Subcutaneous abdominal adipose tissue (tissue), 5 donors: ENCODE data around the gene FLNB.

Experiments
- H3K27ac ChIP-seq: one replicate; pipeline ENCODE4 v1.7.0; 2013; ENCODE audit warnings: low read depth, mild to moderate bottlenecking, inconsistent platforms, low read length, moderate library complexity
- H3K27me3 ChIP-seq, 5 donors: one replicate each; pipeline ENCODE4 v1.7.0; 2013; ENCODE audit warnings: low read length in 5 of 5, inconsistent platforms in 1 of 5; ENCODE audit not compliant: control insufficient read depth in 5 of 5, insufficient read depth in 4 of 5
- H3K36me3 ChIP-seq, 5 donors: one replicate each; pipeline ENCODE4 v1.7.0; 2013; ENCODE audit warnings: low read length in 5 of 5; ENCODE audit not compliant: control insufficient read depth in 5 of 5, insufficient read depth in 5 of 5
- H3K4me1 ChIP-seq, 5 donors: one replicate each; pipeline ENCODE4 v1.7.0; 2013; ENCODE audit warnings: low read length in 5 of 5, mild to moderate bottlenecking in 3 of 5, moderate library complexity in 1 of 5; ENCODE audit not compliant: control insufficient read depth in 5 of 5, insufficient read depth in 5 of 5
- H3K4me3 ChIP-seq, 5 donors: one replicate each; pipeline ENCODE4 v1.7.0; 2013; ENCODE audit warnings: low read length in 5 of 5, low read depth in 1 of 5
- H3K9ac ChIP-seq, 5 donors: one replicate each; pipeline ENCODE4 v1.7.0; 2013; ENCODE audit warnings: low read length in 5 of 5, mild to moderate bottlenecking in 4 of 5, moderate library complexity in 3 of 5
- H3K9me3 ChIP-seq, 5 donors: one replicate each; pipeline ENCODE4 v1.7.0; 2013; ENCODE audit warnings: low read length in 5 of 5; ENCODE audit not compliant: control insufficient read depth in 5 of 5
- donor health status: healthy.
- donor health status: healthy.
- donor health status: healthy.
- donor health status: healthy.
- donor health status: healthy.

Gene FLNB

DNA sequence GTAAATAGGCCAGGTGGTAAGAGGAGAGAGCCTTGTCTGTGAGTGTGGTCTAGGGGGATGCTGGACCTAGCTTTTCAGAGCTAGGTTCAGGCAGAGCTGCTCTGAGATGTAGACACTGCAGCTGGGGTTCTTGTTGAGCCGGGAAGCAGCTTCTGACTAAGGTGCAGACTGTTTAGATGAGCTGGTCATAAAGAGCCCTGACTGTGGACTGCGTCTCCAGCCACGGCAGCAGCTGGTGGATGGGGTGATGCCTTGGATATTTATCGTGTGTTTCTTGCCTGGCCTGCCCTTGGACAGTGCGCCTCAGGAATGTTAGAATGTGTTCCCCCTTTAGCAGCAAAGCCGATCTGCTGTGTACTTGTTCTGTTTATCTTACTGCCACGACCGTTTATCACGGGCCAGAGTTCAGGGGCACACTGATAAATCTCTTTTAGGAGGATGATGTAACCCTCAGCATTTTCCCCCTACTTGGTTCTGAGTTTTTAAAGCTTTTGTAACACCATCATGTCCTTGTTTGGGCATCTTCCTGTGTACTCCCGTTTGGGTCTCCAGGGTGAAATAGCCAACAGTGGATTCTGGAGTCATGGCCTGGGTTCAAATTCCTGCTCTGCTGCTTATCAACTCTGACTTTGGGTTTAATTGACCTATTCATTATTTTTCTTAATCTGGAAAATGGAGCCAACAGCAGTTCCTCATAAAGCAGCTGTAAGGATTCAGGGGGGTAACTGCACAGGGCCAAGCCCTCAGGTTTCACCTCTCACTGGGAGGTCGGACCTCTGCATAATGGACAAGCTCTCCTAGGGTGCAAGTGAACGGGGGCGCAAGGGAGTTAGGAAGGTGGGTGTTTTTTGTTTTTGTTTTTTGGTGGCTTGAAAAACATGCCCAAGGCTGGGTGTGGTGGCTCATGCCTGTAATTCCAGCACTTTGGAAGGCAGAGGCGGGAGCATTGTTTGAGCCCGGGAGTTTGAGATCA lies 51.4 kb downstream of the FLNB start:
- peak overlapping the region in 1 of 5 donors; percentile 6 for H3K4me3 ChIP-seq

DNA sequence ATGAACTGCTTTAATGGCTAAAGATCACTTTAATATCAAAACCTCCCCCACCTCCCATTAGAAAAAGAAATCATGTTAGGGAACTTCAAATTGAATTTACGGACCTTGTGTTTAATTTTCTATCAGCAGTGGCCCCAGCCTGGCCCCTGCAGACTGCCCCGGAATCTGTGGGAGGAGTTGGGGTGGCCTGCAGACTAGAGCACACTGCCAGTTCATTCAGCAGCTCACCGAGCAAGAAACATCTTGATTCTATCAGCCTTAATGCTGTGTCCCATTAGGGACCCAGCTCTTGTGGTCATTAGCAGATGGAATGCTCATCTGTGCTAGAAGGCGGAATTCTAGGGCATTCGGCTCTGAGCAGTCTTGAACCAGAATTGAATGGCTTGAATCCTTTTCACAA lies 54.2 kb downstream of the FLNB start:
- no peaks in the 10 kb centered on the region for H3K27me3 ChIP-seq
- no peaks in the 10 kb centered on the region for H3K36me3 ChIP-seq
- H3K9me3 ChIP-seq = no peaks in the 10 kb centered on the region
- H3K4me1 ChIP-seq = peaks cover 14 to 43% (median 33%) of the 10 kb centered on the region in 5 donors
- no peak overlapping the region for H3K4me3 ChIP-seq
- no peak overlapping the region for H3K9ac ChIP-seq
- H3K27ac ChIP-seq = peak overlapping the region; percentile 57

More for the DNA sequence above, 51.4 kb downstream of the FLNB start:
- no peaks in the 10 kb centered on the region for H3K9me3 ChIP-seq
- H3K36me3 ChIP-seq = no peaks in the 10 kb centered on the region
- no peaks in the 10 kb centered on the region for H3K27me3 ChIP-seq
- H3K4me1 ChIP-seq = peaks cover 14 to 36% (median 25%) of the 10 kb centered on the region in 5 donors
- peak overlapping the region in 1 of 5 donors; percentile 35 for H3K9ac ChIP-seq
- H3K27ac ChIP-seq = peak overlapping the region; percentile 21

DNA sequence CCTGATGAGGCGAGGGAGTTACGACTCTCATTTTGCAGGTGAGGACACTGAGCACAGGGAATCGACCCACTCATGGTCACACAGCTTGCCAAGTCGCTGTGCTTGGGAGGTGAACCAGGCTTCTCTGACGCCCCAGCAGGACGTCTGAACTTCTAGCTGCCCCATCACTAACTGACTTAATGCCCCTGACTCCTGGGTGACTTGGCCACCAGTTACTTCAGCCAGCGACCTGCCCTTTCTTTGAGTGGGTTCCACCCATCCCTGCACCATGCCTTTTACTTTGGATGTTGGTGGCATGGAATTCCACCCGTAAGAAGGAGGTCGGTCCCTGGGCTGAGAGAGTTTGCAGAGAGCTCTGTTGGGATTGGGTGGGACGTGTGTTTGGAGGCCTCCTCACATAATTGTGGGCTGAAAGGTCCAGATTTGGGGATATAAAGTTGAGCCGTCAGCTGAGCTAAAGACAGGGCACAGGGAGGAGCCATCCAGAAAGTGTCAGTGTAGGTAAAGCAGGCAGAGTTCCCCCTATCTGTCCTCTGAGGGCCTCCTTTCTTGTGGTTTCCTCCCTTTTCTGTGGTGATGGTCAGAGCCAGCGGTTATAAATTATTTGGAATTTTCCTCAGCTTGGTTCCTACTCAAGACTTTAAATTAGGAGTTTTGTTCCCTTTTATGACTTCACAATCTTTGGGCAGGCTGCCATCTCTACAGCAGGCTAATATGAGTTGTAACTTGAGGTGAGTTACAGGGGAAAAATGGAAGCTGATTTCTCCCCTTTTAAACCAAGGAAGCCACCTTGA lies 55.0 kb downstream of the FLNB start:
- Histone ChIP-seq H3K27me3 (no peaks in the 10 kb centered on the region), H3K9ac (no peak overlapping the region), H3K27ac (peak overlapping the region; percentile 57), H3K4me3 (no peak overlapping the region), H3K9me3 (no peaks in the 10 kb centered on the region), H3K36me3 (no peaks in the 10 kb centered on the region), H3K4me1 (peaks cover 17 to 49% (median 39%) of the 10 kb centered on the region in 5 donors)

DNA sequence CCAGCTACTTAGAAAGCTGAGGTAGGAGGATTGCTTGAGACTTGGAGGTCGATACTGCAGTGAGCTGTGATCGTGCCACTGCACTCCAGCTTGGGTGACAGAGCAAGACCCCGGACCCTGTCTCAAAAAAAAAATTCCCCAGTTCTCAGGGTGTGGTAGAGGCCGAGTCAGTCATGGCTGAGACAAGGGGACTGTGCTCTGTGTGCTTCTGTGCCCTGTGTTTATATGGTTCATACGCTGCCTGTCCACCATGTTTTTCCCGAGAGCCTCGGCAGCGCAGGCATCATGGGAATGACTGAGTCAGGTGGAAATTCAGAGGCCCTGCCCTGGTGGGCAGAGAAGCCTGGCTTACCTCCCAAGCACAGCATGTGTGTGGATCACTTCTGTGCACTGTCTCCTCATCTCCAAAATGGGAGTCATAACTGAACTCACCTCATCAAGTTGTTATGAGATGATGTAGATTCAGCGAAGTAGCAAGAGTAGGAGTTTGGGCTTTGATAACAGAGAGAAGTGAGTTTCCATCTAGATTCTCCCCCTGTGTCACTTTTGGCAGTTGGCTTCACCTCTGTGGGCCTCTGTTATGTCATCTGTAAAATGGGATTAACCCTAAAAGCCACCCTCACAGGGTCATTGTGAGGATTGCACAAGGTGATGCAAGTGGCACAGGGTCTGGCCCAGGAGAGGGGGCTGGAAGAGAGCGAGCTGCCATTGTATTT lies 56.9 kb downstream of the FLNB start:
- Histone ChIP-seq H3K4me3 (no peak overlapping the region), H3K36me3 (no peaks in the 10 kb centered on the region), H3K27ac (no peak overlapping the region), H3K4me1 (peaks cover 8 to 37% (median 27%) of the 10 kb centered on the region in 5 donors), H3K9ac (no peak overlapping the region), H3K9me3 (no peaks in the 10 kb centered on the region), H3K27me3 (no peaks in the 10 kb centered on the region)

DNA sequence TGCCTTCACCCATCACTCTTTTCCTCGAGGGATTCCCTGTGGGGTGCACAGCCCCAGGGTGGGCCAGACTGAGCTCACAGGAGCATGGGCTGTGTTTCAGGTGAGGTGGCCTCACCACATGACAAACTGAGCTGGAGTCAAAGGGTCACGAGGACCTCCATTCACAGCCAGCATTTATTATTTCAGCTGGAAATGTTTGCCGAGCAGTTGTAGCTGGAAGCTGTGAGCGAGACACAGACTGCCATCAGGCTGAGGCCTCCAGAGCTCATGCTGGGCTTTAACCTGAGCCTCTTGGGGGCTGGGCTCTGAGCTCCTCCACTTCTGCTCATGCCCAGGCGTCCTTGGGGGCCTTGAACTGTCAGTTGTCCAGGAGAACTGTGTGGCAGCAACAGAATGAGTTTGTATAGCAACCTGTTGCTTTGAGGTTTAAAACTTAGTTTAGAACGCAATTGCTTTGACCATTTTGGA lies 57.5 kb downstream of the FLNB start:
- peaks cover 8 to 36% (median 24%) of the 10 kb centered on the region in 5 donors for H3K4me1 ChIP-seq
- H3K9ac ChIP-seq = no peak overlapping the region
- H3K9me3 ChIP-seq = no peaks in the 10 kb centered on the region
- H3K27me3 ChIP-seq = no peaks in the 10 kb centered on the region
- no peak overlapping the region for H3K4me3 ChIP-seq
- H3K36me3 ChIP-seq = no peaks in the 10 kb centered on the region
- H3K27ac ChIP-seq = no peak overlapping the region

DNA sequence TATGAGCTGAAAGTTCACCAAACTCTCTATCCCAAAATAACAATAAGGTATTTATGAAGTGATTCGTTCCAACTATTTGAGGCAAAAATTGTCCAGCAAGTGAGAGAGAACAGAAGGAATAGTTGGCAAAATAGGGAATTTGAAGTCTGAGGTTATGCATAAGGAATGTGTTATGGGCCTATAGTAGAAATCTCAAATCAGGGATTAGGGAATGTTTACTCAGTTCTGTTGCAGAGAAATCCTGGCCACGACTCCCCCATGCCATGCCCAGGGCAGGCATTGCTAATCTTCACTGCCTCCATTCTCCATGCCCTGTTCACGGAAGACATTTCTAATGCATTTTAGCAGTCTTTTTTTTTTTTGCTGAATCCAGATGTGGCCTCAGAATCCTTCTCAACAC lies 58.6 kb downstream of the FLNB start:
- Histone ChIP-seq H3K4me1 (peaks cover 7 to 38% (median 22%) of the 10 kb centered on the region in 5 donors), H3K9me3 (no peaks in the 10 kb centered on the region), H3K27ac (no peak overlapping the region), H3K9ac (no peak overlapping the region), H3K27me3 (no peaks in the 10 kb centered on the region), H3K36me3 (no peaks in the 10 kb centered on the region), H3K4me3 (no peak overlapping the region)

DNA sequence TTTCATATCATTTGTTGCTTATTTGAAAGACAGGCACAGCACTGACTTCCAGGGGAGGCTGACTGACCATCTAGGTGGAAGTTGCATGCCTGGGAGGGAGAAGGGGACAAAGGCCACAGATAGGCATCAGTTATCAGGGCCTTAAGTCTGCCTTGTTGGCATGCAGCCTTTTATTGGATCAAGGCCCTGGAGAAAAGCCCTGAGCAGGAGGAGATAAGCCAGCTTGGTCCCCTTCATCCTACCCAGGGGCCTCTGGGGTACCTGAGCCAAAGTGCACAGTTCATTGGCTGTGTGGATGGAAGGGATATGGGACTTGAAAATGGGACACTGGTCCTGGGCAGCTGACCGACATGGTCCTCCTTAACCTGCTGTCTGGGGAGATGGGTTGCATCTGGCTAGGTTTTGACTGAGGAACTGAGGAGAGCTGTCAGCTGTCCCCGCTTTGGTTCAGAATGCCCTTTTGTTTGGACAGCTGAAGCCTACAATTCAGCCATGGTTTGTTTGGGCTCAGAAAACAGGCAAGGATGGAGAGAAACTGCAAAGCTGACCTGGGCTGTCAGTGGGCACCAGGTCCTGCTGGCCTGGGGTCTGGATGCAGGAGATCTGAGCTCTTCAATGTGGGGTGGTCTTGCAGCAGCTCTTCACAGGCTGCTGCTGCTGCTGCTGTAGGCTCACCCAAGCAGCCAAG lies 60.0 kb downstream of the FLNB start:
- no peak overlapping the region for H3K9ac ChIP-seq
- no peaks in the 10 kb centered on the region for H3K9me3 ChIP-seq
- H3K36me3 ChIP-seq = no peaks in the 10 kb centered on the region
- H3K4me1 ChIP-seq = peaks cover under 1 to 38% (median 17%) of the 10 kb centered on the region in 5 donors
- no peak overlapping the region for H3K4me3 ChIP-seq
- H3K27me3 ChIP-seq = no peaks in the 10 kb centered on the region
- no peak overlapping the region for H3K27ac ChIP-seq

DNA sequence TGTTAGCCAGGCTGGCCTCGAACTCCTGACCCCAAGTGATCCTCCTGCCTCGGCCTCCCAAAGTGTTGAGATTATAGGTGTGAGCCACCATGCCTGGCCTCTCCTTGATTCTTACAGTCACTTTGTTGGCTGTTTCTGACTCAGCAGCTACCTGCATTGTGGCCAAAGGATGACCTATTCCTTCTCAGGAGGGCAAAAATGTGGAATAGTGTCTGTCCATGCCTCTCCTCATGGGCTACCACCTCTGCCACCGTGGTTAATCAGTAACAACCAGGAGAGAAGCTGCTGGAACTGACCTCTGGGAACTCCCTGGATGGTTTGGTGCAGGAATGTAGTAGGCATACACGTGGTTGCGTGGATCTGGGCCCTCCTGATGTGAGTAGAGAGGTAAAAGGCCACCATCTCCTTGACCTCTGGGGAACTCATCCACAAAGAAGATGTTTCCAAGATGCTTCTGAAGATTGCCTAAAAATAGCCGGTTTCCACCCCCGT lies 63.3 kb downstream of the FLNB start:
- no peak overlapping the region for H3K9ac ChIP-seq
- no peak overlapping the region for H3K4me3 ChIP-seq
- H3K4me1 ChIP-seq = peaks cover 0 to 43% (median 13%) of the 10 kb centered on the region in 5 donors
- no peak overlapping the region for H3K27ac ChIP-seq
- no peaks in the 10 kb centered on the region for H3K9me3 ChIP-seq
- no peaks in the 10 kb centered on the region for H3K36me3 ChIP-seq
- H3K27me3 ChIP-seq = no peaks in the 10 kb centered on the region
